GM10248 (cell line): ENCODE results near the gene GNRHR.

Experiments
- CTCF ChIA-PET: fragments of 300-600 bp; sonication (Branson Sonifier 250); formaldehyde crosslinking; extraction: SDS; loops from one replicate; lab custom pipeline; 2021; ENCODE audit warnings: antibody characterized with exemption; lab: Yijun Ruan, JAX
- POLR2A ChIA-PET: fragments of 350-650 bp; sonication (Branson Sonifier 250); formaldehyde crosslinking; extraction: SDS; loops from one replicate; lab custom pipeline; 2020; ENCODE audit warnings: antibody characterized with exemption; lab: Yijun Ruan, JAX
- DNase-seq: peaks from one replicate; pipeline ENCODE4 v3.0.0; 2012; ENCODE audit errors: extremely low spot score
- CTCF ChIP-seq: IDR thresholded peaks from 2 replicates; pipeline ENCODE4 v1.5.1; 2012; ENCODE audit warnings: mild to moderate bottlenecking, low read depth; ENCODE audit errors: extremely low read depth, missing control alignments, control extremely low read depth

The GNRHR gene

GRCh38 chr4:67697860-67698687, 56.1 kb downstream of the GNRHR start:
- ChIA-PET CTCF (interaction anchor here (1.1 kb wide), 1 partner anchor 54 kb away, joined by 4 read pairs; no protein-coding TSS in a partner anchor), POLR2A (interaction anchor here (0.6 kb wide), 1 partner anchor 147 kb away, joined by 3 read pairs; no protein-coding TSS in a partner anchor)
- TF ChIP-seq CTCF: no peak
- DNase-seq: no peak

DNA sequence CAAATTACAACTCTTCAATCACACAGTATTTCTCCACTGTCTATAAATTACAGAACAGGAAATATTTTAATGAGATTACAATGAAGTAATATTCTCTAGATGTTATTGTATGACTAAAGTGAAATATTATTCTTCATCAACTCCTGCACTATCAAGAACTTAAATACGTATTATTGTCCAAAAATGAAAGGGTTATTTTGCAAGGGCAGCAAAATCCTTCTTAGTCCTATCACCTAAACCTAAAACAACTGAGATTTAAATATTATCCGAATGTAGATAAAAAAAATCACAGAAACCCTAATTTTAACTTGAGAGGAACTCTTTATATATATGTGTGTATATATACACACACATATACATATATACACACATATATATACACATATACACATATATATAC, 58.1 kb downstream of the GNRHR start:
- ChIA-PET POLR2A (no interaction called here), CTCF (no interaction called here)
- no peak for TF ChIP-seq CTCF
- DNase-seq: no peak

DNA sequence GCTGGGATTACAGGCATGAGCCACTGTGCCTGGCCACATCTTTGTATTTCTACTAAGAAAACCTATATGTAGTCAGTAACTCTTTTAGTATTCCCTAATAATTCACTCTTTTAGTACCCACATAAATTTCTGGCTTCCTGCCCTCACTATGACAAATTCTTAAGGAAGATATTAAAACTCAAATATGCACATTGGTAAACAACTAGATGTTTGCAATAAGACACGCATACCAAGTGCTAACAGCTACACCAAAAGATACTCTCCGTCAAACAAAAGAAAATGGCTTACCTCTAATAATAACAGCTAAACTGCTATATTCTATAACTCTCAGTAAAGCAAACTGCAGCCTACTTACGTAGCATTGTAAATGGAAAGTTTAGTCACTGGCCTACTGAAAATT, 59.5 kb downstream of the GNRHR start:
- ChIA-PET CTCF (interaction anchor here (1.2 kb wide), 1 partner anchor 27 kb away, joined by 3 read pairs; no protein-coding TSS in a partner anchor), POLR2A (no interaction called here)
- no peak for TF ChIP-seq CTCF
- no peak for DNase-seq

- CTCF ChIA-PET: interaction anchor here (1.1 kb wide), 1 partner anchor 10 kb away, joined by 3 read pairs; no protein-coding TSS in a partner anchor
- POLR2A ChIA-PET: no interaction called here
- TF ChIP-seq CTCF: no peak
- DNase-seq: no peak
Measured at GRCh38 chr4:67691328-67691727, 62.9 kb downstream of the GNRHR start.
